NCI-H226 (cell line): Measurements from ENCODE around the gene EHMT2.

Source experiments
- DNase-seq: peaks from one replicate; pipeline ENCODE4 v3.0.0-alpha.2; 2015

Gene EHMT2

GRCh38 chr6:31888276-31889258, 8.9 kb downstream of the EHMT2 start:
- no peak for DNase-seq

- DNase-seq = no peak
Observed at GRCh38 chr6:31887173-31888007, 10.1 kb downstream of the EHMT2 start.

- no peak for DNase-seq
Observed at GRCh38 chr6:31886541-31886991, 10.9 kb downstream of the EHMT2 start.

- no peak for DNase-seq
Observed at GRCh38 chr6:31884528-31885035, 12.9 kb downstream of the EHMT2 start.

GRCh38 chr6:31883676-31884075, 13.8 kb downstream of the EHMT2 start:
- no peak for DNase-seq

- DNase-seq = no peak
Observed at GRCh38 chr6:31882344-31882743, 15.2 kb downstream of the EHMT2 start.

GRCh38 chr6:31881136-31881859, 16.2 kb downstream of the EHMT2 start:
- no peak for DNase-seq

- no peak for DNase-seq
Observed at GRCh38 chr6:31880616-31881015, 16.9 kb downstream of the EHMT2 start.

GRCh38 chr6:31879901-31880300, 17.6 kb downstream of the EHMT2 start:
- no peak for DNase-seq

GRCh38 chr6:31879143-31879542, 18.4 kb downstream of the EHMT2 start:
- DNase-seq = no peak

- no peak for DNase-seq
Observed at GRCh38 chr6:31878726-31879125, 18.8 kb downstream of the EHMT2 start, which contains the start of gene SLC44A4. Gene SLC44A4, minus strand, starts transcription at chr6:31878997. Its CDS starts 17 bp downstream, at chr6:31878980.

- DNase-seq = no peak
Observed at GRCh38 chr6:31878222-31878621, 19.3 kb downstream of the EHMT2 start.

GRCh38 chr6:31877651-31878161, 19.8 kb downstream of the EHMT2 start:
- DNase-seq = no peak

GRCh38 chr6:31877125-31877650, 20.3 kb downstream of the EHMT2 start:
- no peak for DNase-seq

GRCh38 chr6:31876357-31876756, 21.1 kb downstream of the EHMT2 start:
- no peak for DNase-seq

GRCh38 chr6:31875877-31876276, 21.6 kb downstream of the EHMT2 start:
- DNase-seq = no peak

- DNase-seq = no peak
Observed at GRCh38 chr6:31874836-31875572, 22.5 kb downstream of the EHMT2 start.

GRCh38 chr6:31874084-31874670, 23.3 kb downstream of the EHMT2 start:
- no peak for DNase-seq

GRCh38 chr6:31871046-31871659, 26.3 kb downstream of the EHMT2 start:
- DNase-seq = no peak

- DNase-seq = no peak
Observed at GRCh38 chr6:31870385-31870921, 27.0 kb downstream of the EHMT2 start.
